ENCODE data around the gene HHEX.
"Not testable (repeated sequence)": the region's sequence is repeated elsewhere in the genome, so short reads cannot be mapped to it uniquely, and the experiment has no call there.

HHEX gene

DNA sequence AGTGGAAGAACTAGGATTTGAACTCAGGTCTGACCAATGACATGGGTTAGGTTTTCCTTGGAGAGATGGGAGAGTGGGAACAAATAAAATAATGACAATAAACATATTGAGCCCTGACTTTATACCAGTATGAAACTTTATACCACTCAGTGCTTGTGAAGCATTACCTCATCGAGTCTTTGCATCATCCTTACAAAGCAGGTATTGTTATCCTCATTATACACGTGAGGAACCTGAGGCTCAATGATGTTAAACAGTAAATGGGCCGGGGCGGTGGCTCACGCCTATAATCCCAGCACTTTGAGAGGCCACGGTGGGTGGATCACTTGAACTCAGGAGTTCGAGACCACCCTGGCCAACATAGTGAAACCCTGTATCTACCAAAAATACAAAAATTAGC, 47.7 kb downstream of the HHEX start:
- DNase-seq: no peak

DNA sequence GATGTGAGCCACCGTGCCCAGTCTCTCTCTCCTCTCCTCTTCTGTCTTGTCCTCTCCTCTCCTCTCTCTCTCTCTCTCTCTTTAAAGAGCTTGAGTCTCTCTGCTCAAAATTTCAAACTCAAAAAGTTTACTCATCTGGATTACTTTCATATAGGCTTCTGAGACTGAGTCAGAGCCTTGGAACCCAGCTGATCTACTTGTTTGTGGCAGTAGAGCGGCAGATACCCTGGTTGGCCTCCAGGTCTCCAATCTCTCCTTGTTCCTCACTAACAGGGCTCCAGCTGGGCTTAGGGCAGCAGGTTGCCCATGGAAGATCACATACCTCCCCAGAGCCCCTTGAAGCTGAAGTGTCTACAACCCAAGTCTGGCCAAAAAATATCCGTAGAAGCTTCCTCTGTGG, 51.0 kb downstream of the HHEX start:
- DNase-seq: no peak

GRCh38 chr10:92741741-92742140, 52.0 kb downstream of the HHEX start:
- DNase-seq: not testable (repeated sequence)

- no peak for DNase-seq
Observed at GRCh38 chr10:92742331-92743228, 52.8 kb downstream of the HHEX start.

All from fibroblast of skin of abdomen (primary cell).